Measurements from ENCODE around the gene ABCB8.

The ABCB8 gene

DNA sequence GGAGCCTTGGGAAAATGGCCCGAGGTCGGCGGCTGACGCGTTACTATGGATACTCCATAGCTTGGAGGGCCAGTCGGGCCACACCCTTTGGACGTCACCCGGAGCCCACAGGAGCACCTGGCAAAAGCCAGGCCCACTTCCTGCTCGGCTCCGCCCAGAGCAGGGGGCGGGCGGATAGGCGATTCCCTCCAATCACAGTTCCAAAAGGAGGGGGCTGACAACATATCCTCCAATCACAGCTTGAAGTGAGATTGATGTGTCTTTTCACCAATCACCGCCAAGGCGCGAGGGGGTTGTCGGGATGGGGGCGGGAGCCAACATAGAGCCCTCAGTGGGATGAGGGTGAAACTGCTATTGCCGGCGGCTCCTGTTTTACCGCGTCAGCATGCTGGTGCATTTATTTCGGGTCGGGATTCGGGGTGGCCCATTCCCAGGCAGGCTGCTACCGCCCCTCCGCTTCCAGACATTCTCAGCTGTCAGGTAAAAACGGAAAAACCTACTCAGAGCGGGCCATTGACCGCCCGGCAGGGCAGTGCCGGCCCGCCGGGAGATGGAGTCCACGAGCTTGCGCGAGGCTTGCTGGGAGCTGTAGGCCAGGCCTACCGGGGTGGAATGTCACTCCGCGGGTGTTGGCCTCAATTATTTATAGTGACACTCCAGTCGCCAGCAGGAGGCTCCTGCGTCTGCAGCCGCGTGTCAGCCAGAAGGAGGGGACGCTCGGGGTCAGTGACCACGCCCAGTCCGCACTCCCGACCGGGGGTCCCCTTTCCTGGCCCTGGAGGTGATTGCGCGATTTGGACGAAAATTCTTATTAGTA is at the start of gene ABCB8:
ABCB8 (plus strand) TSS at position 320 of the 817 bp plus-strand sequence; CDS start at position 386, 66 bp downstream.
- peak; percentile 98 for DNase-seq

DNA sequence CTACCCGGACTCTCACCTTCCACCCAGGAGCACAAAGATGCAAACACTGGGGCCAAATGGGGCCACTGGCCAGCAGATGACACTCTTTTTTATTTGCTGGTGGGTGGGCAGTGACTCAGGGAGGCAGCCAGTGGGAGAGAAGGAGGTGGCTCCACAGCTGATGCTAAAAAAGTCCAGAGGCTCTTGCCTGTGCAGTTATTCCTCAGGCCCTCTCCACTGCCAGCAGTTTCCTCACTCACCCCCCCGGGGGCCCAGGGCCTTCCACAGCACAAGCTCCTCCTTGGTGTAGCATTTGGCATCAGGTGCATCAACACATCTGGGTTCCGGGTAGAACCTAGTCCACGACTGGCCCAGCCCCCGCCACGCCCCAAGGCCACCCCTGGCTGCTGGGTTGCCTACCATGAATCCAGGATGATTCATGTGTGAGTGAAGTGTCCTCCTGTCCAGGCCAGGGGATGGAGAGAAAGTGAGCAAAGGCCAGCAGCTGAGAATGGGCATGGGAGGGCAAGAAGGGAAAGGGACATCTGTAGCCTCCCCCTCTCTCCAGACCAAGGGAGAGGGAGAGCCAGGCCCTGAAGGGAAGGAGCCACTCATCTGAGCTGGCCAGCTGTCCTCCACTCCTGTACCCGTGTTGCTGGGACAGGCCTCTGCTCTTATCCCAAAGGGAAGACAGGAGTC is 48.4 kb upstream of the ABCB8 start:
- no peak for DNase-seq

DNA sequence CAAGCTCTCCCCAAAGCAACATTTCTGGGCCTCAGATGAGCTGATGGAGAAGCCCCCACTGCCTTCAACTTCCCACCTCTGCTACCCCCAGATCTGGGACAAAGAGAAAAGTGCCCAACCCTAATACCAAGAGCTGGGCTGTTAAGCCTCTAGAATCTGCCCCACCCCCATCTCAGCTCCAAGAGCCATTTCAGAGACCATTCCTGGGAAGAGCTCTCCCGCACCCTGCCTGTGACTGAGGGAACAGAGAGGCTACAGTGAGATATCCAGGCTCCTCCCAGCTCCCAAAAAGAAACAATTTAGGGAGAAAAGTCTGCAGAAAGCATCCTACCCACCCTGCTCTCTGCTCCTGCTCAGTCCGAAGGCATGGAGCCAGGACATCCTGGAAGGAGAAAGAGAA is 47.6 kb upstream of the ABCB8 start:
- no peak for DNase-seq

DNA sequence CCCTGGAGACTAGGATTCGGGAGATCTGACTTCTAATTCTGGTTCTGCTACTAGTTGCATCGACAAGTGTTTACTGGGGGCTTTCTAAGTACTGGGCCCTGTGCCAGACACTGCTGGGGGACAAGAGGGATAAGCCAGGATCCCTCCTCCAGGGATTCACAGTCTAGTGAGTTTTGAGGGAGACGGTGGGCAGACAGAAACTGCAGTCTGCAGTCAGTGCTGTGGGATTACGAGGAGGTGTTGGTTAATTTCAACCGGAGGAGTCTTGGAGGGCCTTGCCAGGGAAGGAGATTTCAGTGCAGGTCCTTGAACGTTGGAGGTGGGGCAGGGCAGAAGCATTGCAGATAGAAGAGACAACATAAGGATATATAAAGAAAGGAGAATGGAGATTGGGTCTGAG is 46.6 kb upstream of the ABCB8 start:
- no peak for DNase-seq

DNA sequence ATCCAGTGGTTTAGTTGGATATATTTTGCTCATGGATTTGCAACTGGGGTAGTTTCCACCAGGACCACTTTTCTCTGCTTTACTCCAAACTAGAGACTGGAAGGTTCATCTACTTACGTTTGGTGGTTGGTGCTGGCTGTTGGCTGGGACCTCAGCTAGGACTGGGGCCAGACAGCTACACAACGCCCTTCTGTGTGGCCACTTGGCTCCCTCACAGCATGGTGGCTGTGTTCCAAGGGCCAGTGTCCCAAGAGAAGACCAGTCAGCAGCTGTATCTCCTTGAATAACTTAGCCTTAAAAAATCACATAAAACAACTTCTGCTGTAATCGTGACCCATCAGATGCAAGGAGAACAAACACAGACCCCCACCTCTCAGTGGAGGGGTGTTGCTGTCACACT is 45.9 kb upstream of the ABCB8 start:
- no peak for DNase-seq

DNA sequence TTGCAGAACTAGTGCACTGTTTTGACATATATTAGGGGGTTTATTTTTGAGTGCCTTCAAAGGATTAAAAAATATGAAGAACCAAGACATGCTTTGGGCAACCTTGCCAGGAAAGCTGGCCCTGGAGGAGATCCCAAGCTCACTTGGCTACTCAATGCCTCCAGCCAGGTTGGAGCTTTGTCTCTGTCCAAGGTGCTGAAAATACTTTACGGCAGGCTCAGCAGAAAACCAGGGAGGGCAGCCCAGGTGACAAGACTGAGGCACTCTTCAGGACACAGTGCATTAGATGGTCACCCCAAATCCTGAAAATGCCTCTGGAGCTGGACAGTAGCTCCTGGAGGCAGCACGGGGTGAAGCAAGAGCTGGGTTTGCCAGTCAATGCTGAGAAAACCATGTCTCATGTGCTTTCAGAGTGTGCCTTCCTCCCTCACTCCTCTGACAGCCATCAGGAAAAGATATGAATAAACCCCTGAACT is 44.3 kb upstream of the ABCB8 start:
- no peak for DNase-seq

DNA sequence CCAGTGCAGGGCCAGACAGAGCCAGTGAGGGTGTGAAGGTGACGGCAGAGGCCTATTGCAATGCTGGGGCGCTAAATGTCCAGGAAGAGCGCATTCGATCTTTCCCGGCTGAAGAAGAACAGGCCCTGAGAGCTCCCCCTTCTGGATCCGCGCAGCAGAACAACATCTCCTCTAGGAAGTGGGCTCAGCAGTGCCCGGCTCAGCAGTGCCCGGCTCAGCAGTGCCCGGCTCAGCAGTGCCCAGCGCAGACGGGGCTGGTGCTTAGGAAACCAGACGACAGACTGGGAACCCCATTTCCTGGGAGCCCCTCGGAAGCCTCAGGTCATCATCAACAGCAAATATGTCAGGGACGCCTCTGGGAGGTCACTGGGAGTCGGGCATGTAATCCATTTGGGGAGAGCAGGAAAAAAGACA is 42.1 kb upstream of the ABCB8 start:
- DNase-seq: peak; percentile 26

DNA sequence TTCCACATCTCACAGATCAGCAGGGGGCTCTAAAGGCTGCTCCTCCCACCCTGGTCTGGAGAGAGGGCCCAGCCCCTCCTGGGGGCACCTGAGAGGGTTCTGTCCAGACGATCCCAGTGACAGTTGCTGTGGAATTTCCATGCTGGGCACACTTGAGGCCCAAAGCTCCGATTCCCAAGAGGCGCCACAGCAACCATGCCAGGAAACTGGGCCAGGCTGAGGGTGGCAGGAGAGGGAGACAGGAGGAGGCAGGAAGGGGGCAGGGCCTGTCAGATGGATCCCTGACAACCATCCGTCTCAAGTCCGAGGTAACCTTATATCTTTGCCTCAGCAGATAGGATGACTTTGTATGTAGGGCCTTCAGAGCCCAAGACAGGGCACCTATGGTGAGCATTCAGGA is 41.7 kb upstream of the ABCB8 start:
- DNase-seq: no peak

DNA sequence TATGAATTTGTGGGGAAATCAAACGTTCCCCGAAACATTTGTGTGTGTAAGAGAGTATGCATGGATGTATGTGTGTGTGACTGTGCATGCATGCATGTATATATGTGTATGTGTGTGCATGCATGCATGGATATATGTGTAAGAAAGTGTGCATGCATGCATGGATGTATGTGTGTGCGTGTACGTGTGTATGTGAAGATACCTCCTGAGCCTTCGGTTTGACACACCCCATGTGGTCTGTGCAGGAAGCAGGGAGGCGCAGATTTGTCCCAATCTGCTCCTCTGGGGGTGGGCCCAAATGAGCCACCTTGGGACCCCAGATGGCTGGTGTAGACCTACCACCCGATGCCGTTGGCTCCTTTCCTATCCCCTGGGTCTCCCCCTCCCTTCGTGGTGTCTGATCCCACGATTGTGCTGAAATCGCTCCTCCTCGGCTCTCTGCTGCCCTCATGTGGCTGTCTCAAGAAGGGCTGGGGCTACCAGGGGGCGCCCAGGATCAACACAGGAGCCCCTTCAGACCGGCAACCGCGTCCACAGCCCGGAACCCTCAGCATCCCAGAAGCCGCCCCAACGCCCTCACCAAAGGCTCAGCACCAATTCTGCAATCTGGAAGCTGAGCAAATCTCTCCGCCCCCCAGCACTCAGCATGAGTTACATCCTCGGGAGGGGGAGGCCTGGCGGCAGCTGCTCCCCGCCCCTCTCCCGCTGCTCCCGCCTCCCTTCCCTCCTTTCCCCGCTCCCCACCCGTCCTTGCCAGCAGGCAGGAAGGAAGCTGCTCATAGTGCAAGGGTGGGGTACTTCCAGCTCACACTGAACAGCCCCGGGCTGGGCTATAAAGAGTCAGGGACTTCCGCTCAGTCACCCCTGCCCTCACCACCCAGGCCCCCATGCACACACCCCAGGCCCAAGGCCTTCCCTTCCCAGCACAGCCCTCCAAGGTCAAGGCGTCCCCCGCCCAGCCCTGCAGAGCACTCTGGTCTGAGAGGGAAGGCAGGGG is 39.7 kb upstream of the ABCB8 start:
- DNase-seq: peak; percentile 21

DNA sequence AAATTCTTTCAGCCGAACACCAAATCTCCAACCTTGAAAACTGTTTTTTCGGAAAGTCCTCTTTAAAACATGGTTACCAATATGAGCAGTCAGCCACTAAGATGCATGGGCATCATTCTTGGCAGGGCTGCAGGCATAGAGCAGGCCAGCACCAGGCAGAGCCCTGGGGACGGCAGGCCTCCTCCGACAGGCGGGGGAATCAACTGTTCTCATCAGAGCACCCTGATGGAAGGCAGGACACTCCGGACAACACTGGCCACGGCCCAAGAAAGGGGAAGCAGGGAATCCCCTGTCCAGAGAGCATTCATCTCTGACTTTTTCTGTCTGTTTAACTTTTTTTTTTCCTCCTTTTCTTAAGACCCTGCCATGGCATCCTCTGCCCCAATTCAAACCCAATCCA is 38.8 kb upstream of the ABCB8 start:
- no peak for DNase-seq

DNA sequence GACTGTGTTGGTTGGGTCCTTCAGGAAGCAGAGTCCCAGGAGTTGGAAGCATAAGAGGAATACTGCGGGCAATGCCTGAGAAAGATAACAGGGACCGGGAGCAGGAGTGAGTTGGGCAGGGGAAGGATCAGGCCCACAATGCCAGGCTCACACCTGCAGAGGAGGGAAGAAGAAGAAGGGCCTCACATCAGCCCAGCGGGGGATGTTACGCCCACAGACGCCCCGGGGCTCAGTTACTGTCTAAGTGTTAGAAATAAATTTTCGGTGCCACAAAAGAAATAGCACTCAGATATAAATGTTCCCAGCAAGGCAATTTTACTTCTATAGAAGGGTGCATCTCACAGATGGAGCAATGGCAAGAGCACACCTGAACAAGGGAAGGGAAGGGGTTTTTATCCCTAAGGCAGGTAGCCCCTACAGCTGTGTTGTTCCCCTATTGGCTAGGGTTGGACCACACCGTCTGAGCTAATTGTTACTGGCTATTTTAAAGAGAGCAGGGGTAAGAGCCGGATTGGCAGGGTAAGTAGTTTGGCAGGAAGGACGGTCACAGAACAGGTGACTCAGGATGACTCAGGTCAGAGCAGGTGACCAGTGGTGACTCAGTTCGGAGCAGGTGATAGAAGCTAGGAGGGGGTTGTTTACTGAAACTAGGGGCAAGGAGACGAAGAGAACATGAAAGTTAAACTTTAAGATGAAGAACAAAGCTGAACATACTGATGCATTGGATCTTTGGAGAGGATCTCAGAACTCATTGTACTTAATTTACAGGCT is 37.6 kb upstream of the ABCB8 start, which contains the start of gene NOS3:
NOS3 (plus strand) TSS at position 602 of the 771 bp plus-strand sequence. CDS start 2,787 bp downstream, outside the sequence.
- no peak for DNase-seq

DNA sequence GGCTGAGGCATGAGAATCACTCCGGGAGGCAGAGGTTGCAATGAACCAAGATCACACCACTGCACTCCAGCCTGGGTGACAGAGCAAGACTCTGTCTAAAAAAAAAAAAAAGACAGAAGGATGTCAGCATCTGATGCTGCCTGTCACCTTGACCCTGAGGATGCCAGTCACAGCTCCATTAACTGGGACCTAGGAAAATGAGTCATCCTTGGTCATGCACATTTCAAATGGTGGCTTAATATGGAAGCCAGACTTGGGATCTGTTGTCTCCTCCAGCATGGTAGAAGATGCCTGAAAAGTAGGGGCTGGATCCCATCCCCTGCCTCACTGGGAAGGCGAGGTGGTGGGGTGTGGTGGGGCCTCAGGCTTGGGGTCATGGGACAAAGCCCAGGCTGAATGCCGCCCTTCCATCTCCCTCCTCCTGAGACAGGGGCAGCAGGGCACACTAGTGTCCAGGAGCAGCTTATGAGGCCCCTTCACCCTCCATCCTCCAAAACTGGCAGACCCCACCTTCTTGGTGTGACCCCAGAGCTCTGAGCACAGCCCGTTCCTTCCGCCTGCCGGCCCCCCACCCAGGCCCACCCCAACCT is 36.1 kb upstream of the ABCB8 start:
- no peak for DNase-seq

DNA sequence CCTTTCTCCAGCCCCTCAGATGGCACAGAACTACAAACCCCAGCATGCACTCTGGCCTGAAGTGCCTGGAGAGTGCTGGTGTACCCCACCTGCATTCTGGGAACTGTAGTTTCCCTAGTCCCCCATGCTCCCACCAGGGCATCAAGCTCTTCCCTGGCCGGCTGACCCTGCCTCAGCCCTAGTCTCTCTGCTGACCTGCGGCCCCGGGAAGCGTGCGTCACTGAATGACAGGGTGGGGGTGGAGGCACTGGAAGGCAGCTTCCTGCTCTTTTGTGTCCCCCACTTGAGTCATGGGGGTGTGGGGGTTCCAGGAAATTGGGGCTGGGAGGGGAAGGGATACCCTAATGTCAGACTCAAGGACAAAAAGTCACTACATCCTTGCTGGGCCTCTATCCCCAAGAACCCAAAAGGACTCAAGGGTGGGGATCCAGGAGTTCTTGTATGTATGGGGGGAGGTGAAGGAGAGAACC is 35.4 kb upstream of the ABCB8 start:
- DNase-seq: no peak

DNA sequence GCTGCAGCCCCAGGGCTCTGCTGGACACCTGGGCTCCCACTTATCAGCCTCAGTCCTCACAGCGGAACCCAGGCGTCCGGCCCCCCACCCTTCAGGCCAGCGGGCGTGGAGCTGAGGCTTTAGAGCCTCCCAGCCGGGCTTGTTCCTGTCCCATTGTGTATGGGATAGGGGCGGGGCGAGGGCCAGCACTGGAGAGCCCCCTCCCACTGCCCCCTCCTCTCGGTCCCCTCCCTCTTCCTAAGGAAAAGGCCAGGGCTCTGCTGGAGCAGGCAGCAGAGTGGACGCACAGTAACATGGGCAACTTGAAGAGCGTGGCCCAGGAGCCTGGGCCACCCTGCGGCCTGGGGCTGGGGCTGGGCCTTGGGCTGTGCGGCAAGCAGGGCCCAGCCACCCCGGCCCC is 34.7 kb upstream of the ABCB8 start:
- no peak for DNase-seq

DNA sequence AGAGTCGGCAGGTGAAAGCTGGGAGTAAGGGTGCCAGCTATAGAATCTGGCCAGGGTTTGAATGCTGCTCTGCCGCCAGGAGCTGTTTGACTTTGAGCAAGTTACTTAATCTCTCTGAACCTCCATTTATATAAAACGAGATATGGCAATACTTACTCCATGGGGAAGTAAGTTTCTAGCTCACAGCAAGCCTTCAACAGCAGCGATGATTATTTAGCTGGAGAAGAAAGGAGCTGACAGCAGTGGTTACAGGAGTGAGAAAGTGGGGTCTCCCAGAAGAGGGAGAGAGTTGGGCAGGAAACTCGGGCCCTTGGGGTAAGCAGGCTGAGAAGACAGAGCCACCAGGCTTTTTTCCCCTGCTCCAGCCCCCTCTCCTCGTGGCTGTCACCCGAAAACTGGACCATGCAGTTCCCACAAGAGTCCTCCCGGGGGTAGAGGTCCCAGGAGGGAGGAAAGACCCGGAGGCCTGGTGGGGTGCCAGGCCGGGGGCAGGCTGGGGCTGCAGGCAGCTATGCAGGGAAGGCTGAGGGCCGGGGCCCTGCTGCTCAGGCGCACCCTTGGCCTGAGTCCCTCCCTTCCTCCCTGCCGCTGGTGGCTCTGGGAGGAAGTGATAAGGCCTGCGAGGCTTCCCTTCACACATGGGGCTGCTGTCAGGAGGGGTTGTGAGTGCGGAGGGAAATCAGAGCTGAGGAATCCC is 34.0 kb upstream of the ABCB8 start:
- no peak for DNase-seq

DNA sequence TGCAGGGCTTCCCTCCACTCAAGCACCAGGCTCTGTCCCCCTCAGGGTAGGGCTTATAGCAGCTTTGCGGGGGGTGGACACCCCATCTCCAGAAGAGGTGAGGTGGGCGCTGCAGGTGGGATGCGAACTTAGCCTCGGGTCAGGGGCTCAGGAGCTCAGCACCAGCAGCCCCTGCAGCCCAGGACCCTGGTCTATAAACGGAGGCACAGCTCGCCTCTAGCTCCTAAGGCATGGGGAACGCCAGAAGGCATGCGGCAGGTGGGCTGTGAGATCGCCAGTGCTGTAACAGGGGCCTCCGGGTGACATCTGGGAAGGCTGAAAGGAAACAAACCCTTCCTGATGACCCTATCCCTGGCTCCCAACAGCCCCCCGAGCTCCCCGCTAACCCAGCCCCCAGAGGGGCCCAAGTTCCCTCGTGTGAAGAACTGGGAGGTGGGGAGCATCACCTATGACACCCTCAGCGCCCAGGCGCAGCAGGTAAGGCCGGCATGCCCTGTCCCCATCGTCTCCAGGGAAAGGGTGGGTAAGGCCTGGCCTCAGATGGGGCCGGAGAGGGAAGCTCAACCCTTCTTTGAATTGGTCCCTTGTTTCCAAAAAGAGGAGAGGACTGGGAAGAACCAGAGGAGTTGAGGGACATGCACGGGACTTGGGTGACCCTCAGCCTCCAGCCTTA is 33.3 kb upstream of the ABCB8 start:
- no peak for DNase-seq

DNA sequence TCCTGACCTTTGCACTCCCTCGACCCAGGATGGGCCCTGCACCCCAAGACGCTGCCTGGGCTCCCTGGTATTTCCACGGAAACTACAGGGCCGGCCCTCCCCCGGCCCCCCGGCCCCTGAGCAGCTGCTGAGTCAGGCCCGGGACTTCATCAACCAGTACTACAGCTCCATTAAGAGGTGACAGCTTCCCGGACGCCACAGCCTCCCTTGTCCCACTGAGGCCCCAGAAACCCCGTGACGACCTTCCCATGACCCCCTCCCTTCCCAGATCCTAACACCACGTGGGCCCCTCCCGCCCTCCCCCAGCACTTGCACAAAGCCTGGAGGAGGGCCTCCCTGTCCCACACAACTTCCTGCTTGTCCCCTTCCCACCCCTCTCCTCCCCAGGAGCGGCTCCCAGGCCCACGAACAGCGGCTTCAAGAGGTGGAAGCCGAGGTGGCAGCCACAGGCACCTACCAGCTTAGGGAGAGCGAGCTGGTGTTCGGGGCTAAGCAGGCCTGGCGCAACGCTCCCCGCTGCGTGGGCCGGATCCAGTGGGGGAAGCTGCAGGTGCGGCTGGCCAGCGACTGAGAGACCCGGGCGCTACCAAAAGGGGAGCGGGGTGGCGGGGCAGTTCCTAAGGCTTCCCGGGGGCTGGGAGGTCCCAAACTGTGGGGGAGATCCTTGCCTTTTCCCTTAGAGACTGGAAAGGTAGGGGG is 31.7 kb upstream of the ABCB8 start:
- no peak for DNase-seq

DNA sequence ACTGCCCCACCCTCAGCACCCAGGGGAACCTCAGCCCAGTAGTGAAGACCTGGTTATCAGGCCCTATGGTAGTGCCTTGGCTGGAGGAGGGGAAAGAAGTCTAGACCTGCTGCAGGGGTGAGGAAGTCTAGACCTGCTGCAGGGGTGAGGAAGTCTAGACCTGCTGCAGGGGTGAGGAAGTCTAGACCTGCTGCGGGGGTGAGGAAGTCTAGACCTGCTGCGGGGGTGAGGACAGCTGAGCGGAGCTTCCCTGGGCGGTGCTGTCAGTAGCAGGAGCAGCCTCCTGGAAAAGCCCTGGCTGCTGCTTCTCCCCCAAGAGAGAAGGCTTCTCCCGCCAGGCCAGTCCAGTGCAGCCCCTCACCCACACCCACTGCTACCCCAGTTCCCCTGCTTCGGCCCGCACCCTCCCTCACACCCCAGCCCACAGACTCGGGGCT is 31.2 kb upstream of the ABCB8 start:
- no peak for DNase-seq

DNA sequence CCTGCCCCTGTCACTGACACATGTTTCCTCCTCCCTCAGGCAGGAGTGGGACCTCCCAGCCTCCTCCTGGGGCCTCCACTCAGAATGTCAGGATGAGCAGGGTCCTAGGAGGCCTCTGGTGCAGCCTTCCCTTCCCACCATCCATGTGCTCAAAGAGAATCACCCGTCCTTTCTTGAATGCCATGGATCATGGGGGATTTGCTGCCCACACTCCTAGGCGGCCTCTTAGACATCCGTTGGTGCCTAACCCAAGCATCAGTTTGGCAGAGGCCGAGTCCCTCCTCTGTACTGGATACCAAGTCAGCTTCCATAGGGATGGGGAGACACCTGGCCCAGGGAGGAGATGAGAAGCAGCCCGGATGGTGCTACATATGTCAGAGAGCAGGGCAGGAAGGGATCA is 30.4 kb upstream of the ABCB8 start:
- no peak for DNase-seq

DNA sequence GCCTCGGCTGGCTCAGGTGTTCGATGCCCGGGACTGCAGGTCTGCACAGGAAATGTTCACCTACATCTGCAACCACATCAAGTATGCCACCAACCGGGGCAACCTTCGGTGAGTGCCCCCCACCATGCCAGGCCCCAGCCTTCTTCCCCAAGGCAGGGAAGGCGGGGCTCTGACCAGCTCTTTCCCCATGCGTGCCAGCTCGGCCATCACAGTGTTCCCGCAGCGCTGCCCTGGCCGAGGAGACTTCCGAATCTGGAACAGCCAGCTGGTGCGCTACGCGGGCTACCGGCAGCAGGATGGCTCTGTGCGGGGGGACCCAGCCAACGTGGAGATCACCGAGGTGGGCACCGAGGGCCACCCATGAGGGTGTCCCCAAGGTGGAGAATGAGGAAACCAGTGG is 29.9 kb upstream of the ABCB8 start:
- no peak for DNase-seq
